ENCODE results near the gene HSD17B8. TPM values are rescaled to one million over a fixed set of nuclear protein-coding genes. Genes with fewer than 3 reads are reported as not detected.

Gene HSD17B8
- total and polyA plus RNA-seq, 2 experiments from 2014 or later, result 4.3 to 8.9 TPM

- Histone ChIP-seq H3K36me3 (ENCODE audit: insufficient read depth) (no peaks in the 10 kb centered on the region; the same call in 1 of the 2 replicates), H3K4me3 (peak overlapping the region; percentile 94), H3K4me1 (ENCODE audit: insufficient read depth) (peaks cover 11% of the 10 kb centered on the region), H3K27ac (ENCODE audit: low read depth) (no peak overlapping the region), H3K9me2 (ENCODE audit: insufficient read depth) (no peaks in the 10 kb centered on the region), H3K27me3 (ENCODE audit: insufficient read depth) (peaks cover 27% of the 10 kb centered on the region), H4K20me1 (replicated peaks; ENCODE audit: insufficient read depth) (peaks cover 1% of the 10 kb centered on the region), H3F3A (replicated peaks; ENCODE audit: low read depth) (0 out of 2 replicates have a peak, but pooled peaks cover 5% of the 10 kb centered on the region), H3K4me2 (peak overlapping the region; percentile 100), H3K79me2 (replicated peaks; ENCODE audit: insufficient read depth) (no peaks in the 10 kb centered on the region), H2AFZ (peak overlapping the region; percentile 100)
- Mint-ChIP-seq H3K4me3 (peak overlapping the region; percentile 90), H3K27ac (no peak overlapping the region), H3K4me1 (peaks cover 22% of the 10 kb centered on the region), H3K9me3 (no peaks in the 10 kb centered on the region), H3K27me3 (ENCODE audit: insufficient read depth, low read depth, poor library complexity) (peaks cover 21% of the 10 kb centered on the region), H3K36me3 (ENCODE audit: low read depth) (peaks cover 23% of the 10 kb centered on the region)
- ATAC-seq (peak; percentile 55), DNase-seq (ENCODE audit: low spot score) (peak; percentile 68)
- TF ChIP-seq ETS1 (IDR thresholded peaks at IDR 0.05) (no peak), JUNB (IDR thresholded peaks at IDR 0.05; ENCODE audit: unreplicated experiment) (no peak), ZNF462 (CRISPR knock-in tag; IDR thresholded peaks at IDR 0.05) (no peak), EZH2 (IDR thresholded peaks at IDR 0.05; ENCODE audit: low read depth, unreplicated experiment) (no peak), STAT1 (IDR thresholded peaks at IDR 0.05; ENCODE audit: unreplicated experiment) (no peak), ZNF114 (CRISPR knock-in tag; IDR thresholded peaks at IDR 0.05) (no peak), ZNF331 (CRISPR knock-in tag; IDR thresholded peaks at IDR 0.05; ENCODE audit: low read depth) (no peak), CTCF (conservative IDR thresholded peaks at IDR 0.05; ENCODE audit: low read depth in 2 of 2) (no peak), CREB1 (CRISPR knock-in tag; IDR thresholded peaks at IDR 0.05; ENCODE audit: low read depth) (no peak), REST (IDR thresholded peaks at IDR 0.05; ENCODE audit: unreplicated experiment) (no peak), NANOG (IDR thresholded peaks at IDR 0.05; ENCODE audit: borderline replicate concordance) (no peak), POLR2AphosphoS5 (IDR thresholded peaks at IDR 0.05; ENCODE audit: low read depth) (no peak), EZH2phosphoT487 (IDR thresholded peaks at IDR 0.05; ENCODE audit: unreplicated experiment) (no peak)
Measured at GRCh38 chr6:33192671-33193602, 11.5 kb upstream of the HSD17B8 start.

All from GM23338 (cell line).